Measurements from ENCODE around the gene RBM17.
"Not testable (repeated sequence)": the region's sequence is repeated elsewhere in the genome, so short reads cannot be mapped to it uniquely, and the experiment has no call there.

- TF ChIP-seq POLR2A (IDR thresholded peaks at IDR 0.05; ENCODE audit: borderline replicate concordance, extremely low read depth, insufficient read depth, insufficient read length); POLR2AphosphoS5 (IDR thresholded peaks at IDR 0.05; ENCODE audit: low read depth, low read length); CTCF (IDR thresholded peaks at IDR 0.05 in 2 of 3, conservative IDR thresholded peaks at IDR 0.05 in 1 of 3; ENCODE audit: borderline replicate concordance in 1 of 3, insufficient read depth in 1 of 3, low read depth in 2 of 3, low read length in 2 of 3); ATF3 (IDR thresholded peaks at IDR 0.05); SIN3A (IDR thresholded peaks at IDR 0.05; ENCODE audit: low read depth); EGR1 (IDR thresholded peaks at IDR 0.05; ENCODE audit: low read depth); REST (IDR thresholded peaks at IDR 0.05; ENCODE audit: low read depth); MAX (IDR thresholded peaks at IDR 0.05); EZH2phosphoT487 (IDR thresholded peaks at IDR 0.05; ENCODE audit: borderline replicate concordance); RAD21 (IDR thresholded peaks at IDR 0.05; ENCODE audit: low read depth); CEBPB (IDR thresholded peaks at IDR 0.05; ENCODE audit: low read depth); TCF7L2 (IDR thresholded peaks at IDR 0.05; ENCODE audit: borderline replicate concordance, extremely low read depth, insufficient read depth, insufficient read length); ZBTB33 (IDR thresholded peaks at IDR 0.05; ENCODE audit: extremely low read depth, insufficient replicate concordance, low read length): not testable (repeated sequence)
Observed at GRCh38 chr10:6064726-6065125, 24.1 kb upstream of the RBM17 start.

Measured in HCT116 (cell line).